Transverse colon (tissue), 4 donors: ENCODE measurements around the gene PSTPIP2. TPM values are rescaled to one million over a fixed set of nuclear protein-coding genes. Genes with fewer than 3 reads are reported as not detected.

Source experiments
- DNase-seq: peaks from one replicate; pipeline ENCODE4 v3.0.0-alpha.2; 2019
- H3K27ac ChIP-seq, 4 donors: fragments of 200-600 bp; sonication (generic); 2 replicates each; pipeline ENCODE4 v1.5.1; 2016 to 2018; ENCODE audit warnings: inconsistent platforms in 4 of 4
- H3K27me3 ChIP-seq: fragments of 200-600 bp; sonication (generic); 2 replicates; pipeline ENCODE4 v1.5.1; 2017; ENCODE audit warnings: inconsistent platforms
- H3K36me3 ChIP-seq, 4 donors: fragments of 200-600 bp; sonication (generic); 2 replicates each; pipeline ENCODE4 v1.5.1; 2017 to 2019; ENCODE audit warnings: inconsistent platforms in 4 of 4
- H3K4me1 ChIP-seq, 4 donors: fragments of 200-600 bp; sonication (generic); 2 replicates each; pipeline ENCODE4 v1.5.1; 2017 to 2020; ENCODE audit warnings: inconsistent platforms in 4 of 4
- H3K4me3 ChIP-seq, 4 donors: fragments of 200-600 bp; sonication (generic); 1 replicate in 1 of 4; 2 replicates in 3 of 4; pipeline versions ENCODE4 v1.5.1 to v1.6.1; 2017 to 2019; ENCODE audit warnings: inconsistent platforms in 4 of 4
- H3K9me3 ChIP-seq, 2 donors: fragments of 200-600 bp; sonication (generic); 2 replicates each; pipeline ENCODE4 v1.5.1; 2017 to 2019; ENCODE audit warnings: inconsistent platforms in 2 of 2
- EP300 ChIP-seq: sonication (generic); formaldehyde crosslinking; IDR thresholded peaks from one replicate; pipeline ENCODE4 v1.6.1; 2017; ENCODE audit warnings: antibody characterized with exemption, low read depth
- POLR2A ChIP-seq: fragments of 450-650 bp; IDR thresholded peaks from one replicate; pipeline ENCODE4 v1.6.1; 2016; ENCODE audit warnings: antibody characterized with exemption, mild to moderate bottlenecking, moderate library complexity
- POLR2AphosphoS5 ChIP-seq, 3 donors: sonication (generic); formaldehyde crosslinking; IDR thresholded peaks; one replicate each; pipeline ENCODE4 v1.6.1; 2016; ENCODE audit warnings: antibody characterized with exemption in 3 of 3
- WGBS, 2 donors: methylation state at CpG; one replicate each; pipeline ENCODE4 v1.1.5; 2018; ENCODE audit warnings: low coverage in 1 of 2; 5-methylcytosine and 5-hydroxymethylcytosine counted together
- in situ Hi-C, 4 donors: fragments of 200-750 bp; cut with MboI; loops; one replicate each; pipeline versions ENCODE4 v1.15.0 to v1.15.1; 2017; ENCODE audit warnings: low sequenced_read_pairs in 3 of 4, low pct_ligation_motif_present in 1 of 4, low pct_unique_long_range_greater_than_20kb in 1 of 4
- intact Hi-C: fragments of 100-400 bp; cut with DNase I; formaldehyde crosslinking; loops from one replicate; pipeline ENCODE4 v1.15.1; 2023; ENCODE audit warnings: low total_unique reads
- total RNA-seq, 4 donors: library from RNA; depleted of rRNA; stranded (reverse); fragments of >200 nt; gene quantifications; one replicate each; pipeline ENCODE4 v1.1.0, GENCODE V29; 2016
- TF ChIP-seq, protein P1 (sequence below), 5 experiments: fragments of 200-600 bp in 3 of 5; fragments of 450-650 bp in 2 of 5; sonication (generic) in 3 of 5; IDR thresholded peaks; 1 replicate in 2 of 5; 2 replicates in 3 of 5; pipeline ENCODE4 v1.5.1; 2016 to 2017; ENCODE audit warnings: antibody characterized with exemption in 5 of 5, inconsistent platforms in 3 of 5, mild to moderate bottlenecking in 2 of 5, moderate library complexity in 1 of 5

The PSTPIP2 gene
- total RNA-seq, 4 donors from 2014 or later: 2.6 to 21.9 (median 8.7) TPM

DNA sequence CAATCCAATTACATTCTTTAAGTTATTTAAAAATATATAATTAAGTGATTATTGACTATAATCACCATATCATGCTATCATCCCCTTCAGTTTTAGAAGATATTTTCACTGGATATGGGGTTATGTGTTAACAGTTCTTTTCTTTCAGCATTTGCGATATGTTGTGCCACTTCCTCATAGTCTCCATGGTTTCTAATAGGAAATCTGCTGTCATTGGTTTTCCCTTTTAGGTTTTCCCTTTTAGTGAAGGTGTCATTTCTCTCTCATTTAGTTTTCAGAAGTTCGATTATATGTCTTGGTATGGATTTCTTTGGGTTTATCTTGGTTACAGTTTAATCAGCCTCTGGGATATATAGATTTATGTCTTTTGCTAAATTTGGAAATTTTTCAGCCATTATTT lies 70.2 kb downstream of the PSTPIP2 start:
- Histone ChIP-seq H3K9me3 (peaks cover 0 to 5% of the 10 kb centered on the region in 2 donors), H3K27me3 (no peaks in the 10 kb centered on the region), H3K4me1 (no peaks in the 10 kb centered on the region), H3K4me3 (no peak overlapping the region), H3K27ac (no peak overlapping the region), H3K36me3 (no peaks in the 10 kb centered on the region)
- intact Hi-C loops (no loop called here), in situ Hi-C loops (no loop called here)
- no peak for DNase-seq
- 92 to 100% methylated on average over 2 of the region's 2 CpGs for WGBS, 2 donors
- TF ChIP-seq POLR2AphosphoS5 (IDR thresholded peaks at IDR 0.05) (no peak), POLR2A (no peak), EP300 (no peak)
- TF ChIP-seq, protein P1, sequence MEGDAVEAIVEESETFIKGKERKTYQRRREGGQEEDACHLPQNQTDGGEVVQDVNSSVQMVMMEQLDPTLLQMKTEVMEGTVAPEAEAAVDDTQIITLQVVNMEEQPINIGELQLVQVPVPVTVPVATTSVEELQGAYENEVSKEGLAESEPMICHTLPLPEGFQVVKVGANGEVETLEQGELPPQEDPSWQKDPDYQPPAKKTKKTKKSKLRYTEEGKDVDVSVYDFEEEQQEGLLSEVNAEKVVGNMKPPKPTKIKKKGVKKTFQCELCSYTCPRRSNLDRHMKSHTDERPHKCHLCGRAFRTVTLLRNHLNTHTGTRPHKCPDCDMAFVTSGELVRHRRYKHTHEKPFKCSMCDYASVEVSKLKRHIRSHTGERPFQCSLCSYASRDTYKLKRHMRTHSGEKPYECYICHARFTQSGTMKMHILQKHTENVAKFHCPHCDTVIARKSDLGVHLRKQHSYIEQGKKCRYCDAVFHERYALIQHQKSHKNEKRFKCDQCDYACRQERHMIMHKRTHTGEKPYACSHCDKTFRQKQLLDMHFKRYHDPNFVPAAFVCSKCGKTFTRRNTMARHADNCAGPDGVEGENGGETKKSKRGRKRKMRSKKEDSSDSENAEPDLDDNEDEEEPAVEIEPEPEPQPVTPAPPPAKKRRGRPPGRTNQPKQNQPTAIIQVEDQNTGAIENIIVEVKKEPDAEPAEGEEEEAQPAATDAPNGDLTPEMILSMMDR (IDR thresholded peaks at IDR 0.05): no peak

- Histone ChIP-seq H3K4me3 (no peak overlapping the region), H3K9me3 (peaks cover 0 to 5% of the 10 kb centered on the region in 2 donors), H3K4me1 (no peaks in the 10 kb centered on the region), H3K36me3 (no peaks in the 10 kb centered on the region), H3K27ac (no peak overlapping the region), H3K27me3 (no peaks in the 10 kb centered on the region)
- in situ Hi-C loops (no loop called here), intact Hi-C loops (no loop called here)
- TF ChIP-seq POLR2A: no peak
- TF ChIP-seq, protein P1 (IDR thresholded peaks at IDR 0.05): no peak
- no peak for TF ChIP-seq POLR2AphosphoS5 (IDR thresholded peaks at IDR 0.05)
- TF ChIP-seq EP300: no peak
- 67 to 74% methylated on average over 1 of the region's 1 CpG for WGBS, 2 donors
- DNase-seq: no peak
Observed at GRCh38 chr18:46001074-46001473, 71.0 kb downstream of the PSTPIP2 start.

DNA sequence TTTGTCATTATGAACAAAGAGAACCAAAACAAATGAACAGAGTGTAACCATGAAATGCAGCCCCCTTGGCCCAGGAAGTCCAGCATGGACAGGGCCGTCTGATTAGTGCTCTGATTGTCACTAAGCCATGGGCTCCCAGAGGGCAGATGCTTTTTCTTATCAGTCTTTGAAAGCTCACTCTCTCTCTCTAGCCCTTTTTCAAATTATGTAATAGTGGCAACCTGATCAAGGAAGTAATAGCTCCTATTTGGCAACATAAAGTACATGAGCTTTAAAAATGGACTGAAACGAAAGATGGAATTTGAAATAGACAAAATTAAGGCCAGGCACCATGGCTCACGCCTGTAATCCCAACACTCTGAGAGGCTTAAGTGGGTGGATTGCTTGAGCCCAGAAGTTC lies 72.5 kb downstream of the PSTPIP2 start:
- in situ Hi-C loops: no loop called here
- 83 to 92% methylated on average over 3 of the region's 3 CpGs for WGBS, 2 donors

GRCh38 chr18:45998244-45998643 lies 73.8 kb downstream of the PSTPIP2 start:
- no peaks in the 10 kb centered on the region for H3K4me1 ChIP-seq
- DNase-seq: no peak
- intact Hi-C loops (no loop called here), in situ Hi-C loops (no loop called here)
- no peak overlapping the region for H3K4me3 ChIP-seq
- 56 to 72% methylated on average over 1 to 3 of the region's 3 CpGs for WGBS, 2 donors
- peaks cover 0 to 5% of the 10 kb centered on the region in 2 donors for H3K9me3 ChIP-seq
- no peaks in the 10 kb centered on the region for H3K36me3 ChIP-seq
- TF ChIP-seq, protein P1 (IDR thresholded peaks at IDR 0.05): no peak
- TF ChIP-seq POLR2AphosphoS5 (IDR thresholded peaks at IDR 0.05) (no peak), EP300 (no peak), POLR2A (no peak)
- H3K27ac ChIP-seq: no peak overlapping the region
- H3K27me3 ChIP-seq: no peaks in the 10 kb centered on the region

More for the DNA sequence above, 72.5 kb downstream of the PSTPIP2 start:
- H3K27ac ChIP-seq: no peak overlapping the region
- H3K4me3 ChIP-seq: no peak overlapping the region
- H3K36me3 ChIP-seq: no peaks in the 10 kb centered on the region
- TF ChIP-seq EP300: no peak
- TF ChIP-seq POLR2A: no peak
- no peak for TF ChIP-seq POLR2AphosphoS5 (IDR thresholded peaks at IDR 0.05)
- TF ChIP-seq, protein P1 (IDR thresholded peaks at IDR 0.05): no peak
- DNase-seq: no peak
- H3K4me1 ChIP-seq: no peaks in the 10 kb centered on the region
- peaks cover 0 to 5% of the 10 kb centered on the region in 2 donors for H3K9me3 ChIP-seq
- H3K27me3 ChIP-seq: no peaks in the 10 kb centered on the region
- intact Hi-C loops: no loop called here
